H1 (cell line): ENCODE measurements around the gene SCGB1A1. TPM values are rescaled to one million over a fixed set of nuclear protein-coding genes. Genes with fewer than 3 reads are reported as not detected.
"Not testable (repeated sequence)": the region's sequence is repeated elsewhere in the genome, so short reads cannot be mapped to it uniquely, and the experiment has no call there.

ENCODE experiments used
- CTCF ChIA-PET: fragments of 300-600 bp; sonication (Branson Sonifier 250); formaldehyde crosslinking; loops from one replicate; lab custom pipeline; 2021; ENCODE audit not compliant: partially characterized antibody; lab: Charles Lee
- POLR2A ChIA-PET: fragments of 300-600 bp; sonication (Branson Sonifier 250); formaldehyde crosslinking; loops from one replicate; lab custom pipeline; 2021; ENCODE audit warnings: inconsistent platforms; ENCODE audit not compliant: partially characterized antibody; lab: Charles Lee
- DNase-seq, 2 experiments: peaks; one replicate each; pipeline versions ENCODE4 v3.0.0 to v3.0.0-alpha.2; 2010 to 2022; ENCODE audit warnings: low spot score in 2 of 2, low read depth in 1 of 2, mixed read lengths in 1 of 2
- FAIRE-seq: peaks from 2 replicates; lab custom pipeline; 2011; peaks lifted over from hg19 to GRCh38; lab: Jason Lieb, UNC
- H2AFZ ChIP-seq: 2 replicates; pipeline ENCODE4 v1.8.1; 2012; ENCODE audit warnings: low read length, inconsistent platforms
- H2AK5ac ChIP-seq: 2 replicates; pipeline ENCODE4 v1.6.1; 2013; ENCODE audit warnings: low read depth, low read length
- H2BK120ac ChIP-seq: replicated peaks from 2 replicates; pipeline ENCODE3; 2013; ENCODE audit warnings: low read depth, low read length, inconsistent platforms
- H2BK12ac ChIP-seq: 2 replicates; pipeline ENCODE4 v1.6.1; 2013; ENCODE audit warnings: low read depth, low read length
- H2BK15ac ChIP-seq: 2 replicates; pipeline ENCODE4 v1.6.1; 2013; ENCODE audit warnings: low read length
- H2BK20ac ChIP-seq: 2 replicates; pipeline ENCODE4 v1.6.1; 2013; ENCODE audit warnings: low read length
- H2BK5ac ChIP-seq: 2 replicates; pipeline ENCODE4 v1.6.1; 2013; ENCODE audit warnings: low read depth, low read length
- H3K14ac ChIP-seq: 2 replicates; pipeline ENCODE4 v1.6.1; 2013; ENCODE audit warnings: inconsistent platforms; ENCODE audit not compliant: insufficient read length
- H3K18ac ChIP-seq: 2 replicates; pipeline ENCODE4 v1.6.1; 2013; ENCODE audit warnings: low read length; ENCODE audit errors: extremely low read depth
- H3K23ac ChIP-seq: 2 replicates; pipeline ENCODE4 v1.6.1; 2013; ENCODE audit warnings: inconsistent platforms; ENCODE audit not compliant: insufficient read length
- H3K23me2 ChIP-seq: 2 replicates; pipeline ENCODE4 v1.6.1; 2013; ENCODE audit warnings: low read depth, low read length
- H3K27ac ChIP-seq: 2 replicates; pipeline ENCODE4 v1.6.1; 2011; ENCODE audit warnings: low read depth, low read length, inconsistent platforms
- H3K27me3 ChIP-seq, 4 experiments: replicated peaks in 1 of 4; 1 replicate in 1 of 4; 2 replicates in 3 of 4; pipeline versions ENCODE4 v1.6.1 to v1.8.1; 2011 to 2013; ENCODE audit warnings: low read length in 3 of 4, mild to moderate bottlenecking in 3 of 4, inconsistent platforms in 2 of 4, mixed read lengths in 2 of 4, moderate library complexity in 1 of 4; ENCODE audit not compliant: control insufficient read depth in 3 of 4, insufficient read depth in 3 of 4; ENCODE audit errors: extremely low read depth in 1 of 4
- H3K36me3 ChIP-seq, 4 experiments: 2 replicates each; pipeline versions ENCODE4 v1.6.1 to v1.8.1; 2011 to 2013; ENCODE audit warnings: mild to moderate bottlenecking in 4 of 4, low read length in 3 of 4, moderate library complexity in 2 of 4, control low read depth in 1 of 4, inconsistent platforms in 1 of 4; ENCODE audit not compliant: insufficient read depth in 4 of 4, control insufficient read depth in 2 of 4
- H3K4ac ChIP-seq: replicated peaks from 2 replicates; pipeline ENCODE3; 2013; ENCODE audit warnings: low read length, low read depth, mixed read lengths, inconsistent platforms; ENCODE audit not compliant: insufficient read length
- H3K4me1 ChIP-seq, 4 experiments: replicated peaks in 1 of 4; 1 replicate in 1 of 4; 2 replicates in 3 of 4; pipeline versions ENCODE4 v1.6.1 to v1.8.1; 2011 to 2013; ENCODE audit warnings: low read length in 3 of 4, inconsistent platforms in 2 of 4, mixed read lengths in 1 of 4; ENCODE audit not compliant: insufficient read depth in 4 of 4, control insufficient read depth in 3 of 4
- H3K4me2 ChIP-seq, 2 experiments: 2 replicates each; pipeline versions ENCODE4 v1.6.1 to v1.8.1; 2011 to 2013; ENCODE audit warnings: low read depth in 2 of 2, low read length in 2 of 2, control low read depth in 1 of 2, inconsistent platforms in 1 of 2, mild to moderate bottlenecking in 1 of 2; ENCODE audit not compliant: insufficient read depth in 1 of 2
- H3K4me3 ChIP-seq, 4 experiments: fragments of 200-600, 300-600 bp in 1 of 4; sonication (generic), shearing (Covaris generic), sonication (Bioruptor Twin) in 1 of 4; 2 replicates each; pipeline versions ENCODE4 v1.5.1 to v1.8.1; 2011 to 2016; ENCODE audit warnings: low read length in 4 of 4, low read depth in 3 of 4, control low read depth in 2 of 4, inconsistent platforms in 2 of 4, mild to moderate bottlenecking in 2 of 4, mixed read lengths in 1 of 4, moderate library complexity in 1 of 4; ENCODE audit not compliant: insufficient read depth in 2 of 4; ENCODE audit errors: extremely low read depth in 1 of 4
- H3K56ac ChIP-seq: replicated peaks from 2 replicates; pipeline ENCODE3; 2013; ENCODE audit warnings: low read depth, mild to moderate bottlenecking, mixed read lengths, low read length, inconsistent platforms; ENCODE audit not compliant: insufficient read length
- H3K79me1 ChIP-seq: 2 replicates; pipeline ENCODE4 v1.6.1; 2013; ENCODE audit warnings: low read depth, low read length, control low read depth
- H3K79me2 ChIP-seq, 2 experiments: 2 replicates each; pipeline versions ENCODE4 v1.6.1 to v1.8.1; 2012 to 2013; ENCODE audit warnings: low read length in 2 of 2, mild to moderate bottlenecking in 2 of 2, inconsistent platforms in 1 of 2; ENCODE audit not compliant: insufficient read depth in 2 of 2, control insufficient read depth in 1 of 2
- H3K9ac ChIP-seq, 4 experiments: replicated peaks in 1 of 4; 1 replicate in 1 of 4; 2 replicates in 3 of 4; pipeline versions ENCODE4 v1.6.1 to v1.8.1; 2011 to 2013; ENCODE audit warnings: low read depth in 3 of 4, low read length in 3 of 4, control low read depth in 2 of 4, mild to moderate bottlenecking in 2 of 4, moderate library complexity in 2 of 4, inconsistent platforms in 1 of 4; ENCODE audit errors: extremely low read depth in 1 of 4
- H3K9me3 ChIP-seq, 2 experiments: 2 replicates each; pipeline versions ENCODE4 v1.6.1 to v1.8.1; 2012 to 2013; ENCODE audit warnings: mild to moderate bottlenecking in 2 of 2, moderate library complexity in 2 of 2, control low read depth in 1 of 2, inconsistent platforms in 1 of 2, low read depth in 1 of 2, low read length in 1 of 2, mixed read lengths in 1 of 2; ENCODE audit not compliant: insufficient read depth in 2 of 2
- H4K20me1 ChIP-seq, 2 experiments: replicated peaks in 1 of 2; 2 replicates each; pipeline versions ENCODE3 to v1.8.1; 2011 to 2013; ENCODE audit warnings: inconsistent platforms in 2 of 2, low read length in 2 of 2, mild to moderate bottlenecking in 1 of 2; ENCODE audit not compliant: insufficient read depth in 2 of 2, control insufficient read depth in 1 of 2
- H4K5ac ChIP-seq: 2 replicates; pipeline ENCODE4 v1.6.1; 2013; ENCODE audit warnings: low read length, low read depth, mixed read lengths, inconsistent platforms; ENCODE audit not compliant: insufficient read length
- H4K8ac ChIP-seq: 2 replicates; pipeline ENCODE4 v1.8.0; 2013; ENCODE audit warnings: mild to moderate bottlenecking, moderate library complexity, low read length, inconsistent platforms; ENCODE audit not compliant: insufficient read depth; ENCODE audit errors: extremely low read depth
- H4K91ac ChIP-seq: replicated peaks from 2 replicates; pipeline ENCODE3; 2013; ENCODE audit warnings: low read length, mixed read lengths, inconsistent platforms; ENCODE audit not compliant: insufficient read length
- CTCF ChIP-seq, 3 experiments: IDR thresholded peaks; 1 replicate in 2 of 3; 2 replicates in 1 of 3; pipeline versions ENCODE4 v1.5.1 to v1.6.1; 2011; ENCODE audit warnings: low read length in 3 of 3, mild to moderate bottlenecking in 3 of 3, inconsistent platforms in 2 of 3, low read depth in 1 of 3, moderate library complexity in 1 of 3; ENCODE audit not compliant: insufficient read depth in 1 of 3; ENCODE audit errors: control extremely low read depth in 1 of 3
- RAD21 ChIP-seq, 2 experiments: IDR thresholded peaks in 1 of 2; conservative IDR thresholded peaks in 1 of 2; 2 replicates each; pipeline ENCODE4 v1.6.1; 2011; ENCODE audit warnings: low read depth in 2 of 2, low read length in 2 of 2, improper control_type of control experiment in 1 of 2, inconsistent platforms in 1 of 2, mild to moderate bottlenecking in 1 of 2, moderate library complexity in 1 of 2
- WGBS, 2 experiments: shearing (Covaris generic) in 1 of 2; methylation state at CpG; one replicate each; pipeline versions ENCODE4 v1.1.6 to v1.1.7; 2013 to 2015; ENCODE audit warnings: low lambda C conversion rate in 2 of 2, mixed read lengths in 2 of 2, inconsistent platforms in 1 of 2, low coverage in 1 of 2, missing lambda C conversion rate in 1 of 2; ENCODE audit not compliant: insufficient replicate concordance in 2 of 2, insufficient coverage in 1 of 2, insufficient read length in 1 of 2; ENCODE audit errors: extremely low coverage in 1 of 2, missing lambda C conversion rate in 1 of 2; 5-methylcytosine and 5-hydroxymethylcytosine counted together
- polyA plus RNA-seq, 7 experiments: library from polyadenylated mRNA; depleted of rRNA in 3 of 7; stranded (reverse) in 5 of 7; unstranded in 2 of 7; fragments of >200 nt in 5 of 7; fragments of 200-250 nt in 2 of 7; gene quantifications; 1 replicate in 5 of 7; 2 replicates in 1 of 7; 4 replicates in 1 of 7; pipeline versions ENCODE4 v1.2.1 to v1.2.3, GENCODE V29; 2011 to 2013; ENCODE audit warnings: missing spikeins in 2 of 7, mixed read lengths in 2 of 7
- total RNA-seq: library from RNA; stranded (reverse); fragmentation: NEBNext Ultra II Directional; extraction: Animal tissue kit (Norgen Biotek cat#: 25700); gene quantifications from 2 replicates; pipeline ENCODE4 v1.2.1, GENCODE V29; 2021

Gene SCGB1A1
- total and polyA plus RNA-seq, 2 of the 8 experiments (the other 6 are each of a cell fraction or from before 2014, with no cell fraction given) = not detected

- H3K56ac ChIP-seq, H3K23ac ChIP-seq, H4K20me1 ChIP-seq, H4K8ac ChIP-seq, H3K4me2 ChIP-seq, H2BK120ac ChIP-seq, H2BK20ac ChIP-seq, H3K79me2 ChIP-seq, H2BK12ac ChIP-seq, H3K9ac ChIP-seq, H3K9me3 ChIP-seq, H3K27me3 ChIP-seq, H4K5ac ChIP-seq, H2BK15ac ChIP-seq, H2AK5ac ChIP-seq, H3K4ac ChIP-seq, H4K91ac ChIP-seq, H3K27ac ChIP-seq, H3K14ac ChIP-seq, H2AFZ ChIP-seq, FAIRE-seq, H3K36me3 ChIP-seq, H2BK5ac ChIP-seq, H3K79me1 ChIP-seq, H3K23me2 ChIP-seq, H3K4me1 ChIP-seq, DNase-seq, H3K18ac ChIP-seq, H3K4me3 ChIP-seq: not testable (repeated sequence)
- WGBS, 2 experiments = 39% methylated on average over 12 of the region's 12 CpGs; no CpG with 5 or more reads in 1 of the 2 experiments
- ChIA-PET POLR2A (interaction anchor here (0.6 kb wide), 1 partner anchor 187 kb away, joined by 3 read pairs; no protein-coding TSS in a partner anchor), CTCF (interaction anchor here (0.7 to 1.9 kb wide), 11 partner anchors 14 to 185 kb away, joined by 3 to 13 read pairs (median 5); partner anchors contain the start of genes ASRGL1 and SCGB2A1)
- TF ChIP-seq RAD21 (IDR thresholded peaks at IDR 0.05 in 1 of 2, conservative IDR thresholded peaks at IDR 0.05 in 1 of 2; ENCODE audit: low read depth in 2 of 2, low read length in 2 of 2) = peak; percentile 79 to 81
- peak; percentile 8 to 86 (median 74) for TF ChIP-seq CTCF (IDR thresholded peaks at IDR 0.05; ENCODE audit: control extremely low read depth in 1 of 3, insufficient read depth in 1 of 3, low read depth in 1 of 3, low read length in 3 of 3)
These were observed 38.0 kb upstream of the SCGB1A1 start for GRCh38 chr11:62380821-62381245.
